OCI-M2 (cell line): ENCODE data around the gene KRTAP10-8.
"Not testable (repeated sequence)": the region's sequence is repeated elsewhere in the genome, so short reads cannot be mapped to it uniquely, and the experiment has no call there.

Experiments
- DNase-seq: peaks from one replicate; lab custom pipeline; 2025; ENCODE audit not compliant: unreplicated experiment; lab: John Stamatoyannopoulos, UW

The KRTAP10-8 gene

DNA sequence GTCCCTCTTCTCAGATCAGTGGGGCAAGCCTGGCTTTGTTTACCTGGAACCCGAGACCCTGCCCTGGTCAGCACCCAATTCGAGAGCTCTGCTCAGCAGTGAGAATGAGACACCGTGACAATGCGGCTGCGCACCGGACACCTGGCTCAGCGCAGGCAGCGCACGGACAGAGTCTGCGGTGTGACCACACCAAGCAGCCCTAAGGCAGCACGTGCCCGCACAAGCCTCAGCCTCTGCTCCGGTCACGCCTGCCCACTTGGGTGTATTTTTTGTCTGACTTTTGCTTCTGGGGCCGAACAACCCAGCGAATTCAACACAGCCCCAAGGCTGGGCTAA is 4.7 kb downstream of the KRTAP10-8 start:
- no peak for DNase-seq

DNA sequence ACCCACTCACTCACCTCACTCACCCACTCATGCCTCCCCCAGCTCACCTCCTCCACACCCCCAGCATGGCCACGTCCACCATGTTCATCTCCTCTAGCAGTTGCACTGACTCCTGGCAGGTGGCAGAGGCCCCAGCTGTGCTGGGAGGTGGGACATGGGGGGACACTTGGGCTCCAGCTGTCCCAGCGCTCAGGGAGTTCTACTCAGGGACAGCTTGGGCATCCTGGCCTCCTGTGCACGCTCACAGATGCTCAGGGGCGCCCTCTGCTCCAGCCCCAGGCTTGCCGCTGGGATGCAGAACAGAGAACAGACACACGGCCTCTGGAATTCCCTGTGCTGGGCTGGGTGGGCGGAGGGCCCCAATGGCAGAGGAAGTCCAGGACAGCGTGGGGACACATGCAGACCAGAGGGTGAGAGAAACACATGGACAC is 5.2 kb downstream of the KRTAP10-8 start:
- DNase-seq = no peak

DNA sequence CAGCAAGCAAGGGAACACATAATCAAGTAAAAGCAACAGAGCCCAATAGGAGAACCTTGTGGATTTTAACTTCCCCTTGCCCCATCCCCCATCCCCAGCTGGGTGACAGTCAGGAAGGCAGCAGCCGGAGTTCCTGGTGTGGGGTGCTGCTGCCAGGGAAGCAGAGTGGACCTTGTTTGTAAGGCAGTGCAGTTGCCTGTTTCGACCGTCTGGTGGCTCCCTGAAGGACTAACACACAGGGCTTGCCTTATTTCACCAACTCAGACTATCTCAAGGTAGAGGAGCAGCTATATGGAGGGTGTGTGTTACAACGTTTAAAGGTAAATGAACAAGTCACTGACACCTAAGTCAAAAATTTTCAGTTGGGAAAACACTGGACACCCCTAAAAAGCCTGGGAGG is 6.6 kb downstream of the KRTAP10-8 start:
- no peak for DNase-seq

DNA sequence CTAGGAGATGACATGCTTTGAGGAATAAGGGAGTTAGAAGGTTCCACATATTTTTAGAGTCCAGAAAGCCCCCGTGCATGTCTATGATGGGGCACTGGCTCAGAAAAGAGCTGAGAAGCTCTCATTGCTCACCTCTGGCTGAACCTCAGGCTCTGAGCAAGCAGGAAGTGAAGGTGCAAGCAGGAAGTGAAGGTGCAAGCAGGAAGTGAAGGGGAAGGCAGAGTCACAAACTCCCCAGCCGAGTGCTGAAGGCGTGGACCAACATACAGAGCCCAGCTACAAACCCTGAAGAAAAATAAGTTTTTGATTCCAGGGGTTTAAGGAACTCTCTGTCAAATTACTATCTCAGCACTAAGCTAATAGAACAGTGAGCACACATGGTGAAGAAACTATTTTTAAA is 7.0 kb downstream of the KRTAP10-8 start:
- no peak for DNase-seq

DNA sequence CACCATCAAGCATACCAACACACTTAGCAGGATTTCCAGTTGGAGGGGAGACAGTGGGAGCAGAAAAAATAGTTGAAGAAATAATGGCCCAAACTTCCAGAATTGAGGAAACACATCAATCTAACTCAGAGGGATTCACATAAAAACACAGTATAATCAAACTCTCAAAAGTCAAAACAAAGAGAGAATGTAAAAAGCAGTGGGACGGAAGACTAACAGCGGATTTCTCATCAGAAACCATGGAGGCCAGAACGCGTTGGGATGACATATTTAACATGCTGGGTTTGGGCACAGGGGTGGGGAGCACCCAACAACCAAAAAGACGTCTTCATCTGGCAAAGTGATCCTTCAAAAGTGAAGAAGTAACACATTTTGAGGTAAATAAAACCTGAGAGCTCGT is 8.0 kb downstream of the KRTAP10-8 start:
- no peak for DNase-seq

DNA sequence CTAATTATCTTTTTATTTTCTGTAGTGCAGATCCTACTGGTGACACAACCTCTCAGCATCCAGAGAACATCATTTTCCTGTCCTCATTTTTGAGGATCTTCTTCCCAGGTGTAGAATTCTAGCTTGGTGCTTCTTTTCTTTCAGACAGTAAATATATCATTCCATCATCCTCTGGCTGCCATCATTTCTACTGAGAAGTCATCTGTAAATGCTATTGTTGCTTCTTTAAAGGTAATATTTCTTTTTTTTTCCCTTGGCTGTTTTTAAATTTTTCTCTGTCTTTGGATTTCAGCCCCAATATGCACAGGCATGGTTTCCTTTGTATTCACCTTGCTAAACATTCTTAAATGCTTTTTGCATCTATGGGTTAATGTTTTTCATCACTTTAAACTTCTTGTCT is 11.7 kb downstream of the KRTAP10-8 start:
- DNase-seq = no peak

DNA sequence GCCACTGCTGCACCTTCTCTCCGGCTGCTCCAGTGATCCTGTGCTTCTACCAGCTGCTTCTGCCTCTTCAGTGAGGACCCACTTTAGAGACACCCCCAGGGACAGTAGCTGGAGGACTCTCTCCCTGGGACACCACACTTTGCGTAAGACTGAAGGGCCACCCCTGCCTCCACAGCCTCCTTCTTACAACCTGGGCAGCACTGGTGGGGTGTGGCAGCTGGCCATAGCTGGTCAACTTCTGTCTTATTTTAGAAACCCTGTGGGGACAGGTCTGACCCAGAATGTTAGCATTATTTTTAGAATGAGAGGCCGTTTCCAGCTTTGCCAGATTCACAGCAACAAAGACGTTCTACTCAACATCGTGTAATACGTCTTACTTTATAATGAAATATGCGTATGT is 13.9 kb downstream of the KRTAP10-8 start:
- DNase-seq = no peak

DNA sequence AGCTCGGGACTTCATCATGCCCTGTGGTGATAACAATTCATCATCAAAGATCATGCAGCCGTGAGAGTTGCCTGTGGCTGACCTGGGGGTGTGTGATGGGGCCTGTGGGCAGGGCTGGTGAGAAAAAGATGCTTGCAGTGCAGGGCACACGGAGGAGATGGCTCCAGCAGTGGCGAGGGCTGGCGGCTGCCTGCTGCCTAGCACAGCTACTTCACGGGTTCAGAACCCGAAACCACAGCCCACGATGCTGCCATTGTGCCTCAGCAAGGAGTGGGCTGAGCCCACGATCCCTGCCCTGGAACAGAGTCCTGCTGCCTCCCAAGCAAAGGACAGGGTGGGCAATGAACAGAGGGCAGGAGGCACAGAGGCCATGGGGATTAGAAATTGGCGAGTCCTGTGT is 14.4 kb downstream of the KRTAP10-8 start:
- DNase-seq = no peak

DNA sequence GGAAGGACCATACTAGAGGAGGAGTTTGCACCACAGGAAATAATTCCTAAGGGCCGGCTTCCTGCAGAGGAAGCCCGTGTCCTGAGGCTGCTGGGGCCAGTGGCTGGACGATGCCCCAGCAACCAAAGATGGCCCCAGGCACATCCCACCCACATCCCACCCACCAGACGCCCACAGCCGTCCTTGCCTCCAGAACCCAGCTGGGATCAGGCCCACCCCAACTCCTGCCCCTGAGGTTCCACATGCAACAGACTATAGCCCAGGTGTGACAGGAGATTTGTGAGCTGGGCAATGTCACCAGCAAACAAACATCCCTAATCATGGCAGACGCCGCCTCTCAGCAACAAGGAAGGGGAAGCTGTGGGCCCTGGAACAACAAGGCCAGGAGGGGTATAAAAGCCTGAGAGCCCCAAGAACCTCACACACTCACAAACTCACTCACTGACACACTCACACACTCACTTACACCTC is 14.8 kb downstream of the KRTAP10-8 start, which contains the start of gene KRTAP10-9:
Gene KRTAP10-9 (plus strand): TSS at position 421 of the 471 bp plus-strand sequence. CDS start 79 bp downstream, outside the sequence.
- no peak for DNase-seq

DNA sequence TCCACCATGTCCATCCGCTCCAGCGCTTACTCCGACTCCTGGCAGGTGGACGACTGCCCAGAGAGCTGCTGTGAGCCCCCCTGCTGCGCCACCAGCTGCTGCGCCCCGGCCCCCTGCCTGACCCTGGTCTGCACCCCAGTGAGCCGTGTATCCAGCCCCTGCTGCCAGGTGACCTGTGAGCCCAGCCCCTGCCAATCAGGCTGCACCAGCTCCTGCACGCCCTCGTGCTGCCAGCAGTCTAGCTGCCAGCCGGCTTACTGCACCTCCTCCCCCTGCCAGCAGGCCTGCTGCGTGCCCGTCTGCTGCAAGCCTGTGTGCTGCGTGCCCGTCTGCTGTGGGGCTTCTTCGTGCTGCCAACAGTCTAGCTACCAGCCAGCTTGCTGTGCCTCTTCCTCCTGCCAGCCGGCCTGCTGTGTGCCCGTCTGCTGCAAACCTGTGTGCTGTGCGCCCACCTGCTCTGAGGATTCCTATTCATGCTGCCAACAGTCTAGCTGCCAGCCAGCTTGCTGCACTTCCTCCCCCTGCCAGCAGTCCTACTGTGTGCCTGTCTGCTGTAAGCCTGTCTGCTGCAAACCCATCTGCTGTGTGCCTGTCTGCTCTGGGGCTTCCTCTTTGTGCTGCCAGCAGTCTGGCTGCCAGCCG is 15.4 kb downstream of the KRTAP10-8 start:
- not testable (repeated sequence) for DNase-seq

DNA sequence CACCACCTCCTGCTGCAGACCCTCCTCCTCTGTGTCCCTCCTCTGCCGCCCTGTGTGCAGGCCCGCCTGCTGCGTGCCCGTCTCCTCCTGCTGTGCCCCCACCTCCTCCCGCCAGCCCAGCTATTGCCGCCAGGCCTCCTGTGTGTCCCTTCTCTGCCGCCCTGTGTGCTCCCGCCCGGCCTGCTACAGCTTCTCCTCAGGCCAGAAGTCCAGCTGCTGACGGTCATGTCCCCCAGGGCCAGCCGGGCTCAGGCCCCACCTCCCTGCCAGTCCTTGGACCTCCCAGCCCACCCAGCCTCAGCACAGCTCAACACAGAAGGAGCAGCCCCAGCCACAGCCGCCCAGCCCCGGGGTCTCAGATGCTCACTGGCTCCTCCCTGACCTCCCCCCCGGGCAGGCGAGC is 16.0 kb downstream of the KRTAP10-8 start:
- DNase-seq = not testable (repeated sequence)

DNA sequence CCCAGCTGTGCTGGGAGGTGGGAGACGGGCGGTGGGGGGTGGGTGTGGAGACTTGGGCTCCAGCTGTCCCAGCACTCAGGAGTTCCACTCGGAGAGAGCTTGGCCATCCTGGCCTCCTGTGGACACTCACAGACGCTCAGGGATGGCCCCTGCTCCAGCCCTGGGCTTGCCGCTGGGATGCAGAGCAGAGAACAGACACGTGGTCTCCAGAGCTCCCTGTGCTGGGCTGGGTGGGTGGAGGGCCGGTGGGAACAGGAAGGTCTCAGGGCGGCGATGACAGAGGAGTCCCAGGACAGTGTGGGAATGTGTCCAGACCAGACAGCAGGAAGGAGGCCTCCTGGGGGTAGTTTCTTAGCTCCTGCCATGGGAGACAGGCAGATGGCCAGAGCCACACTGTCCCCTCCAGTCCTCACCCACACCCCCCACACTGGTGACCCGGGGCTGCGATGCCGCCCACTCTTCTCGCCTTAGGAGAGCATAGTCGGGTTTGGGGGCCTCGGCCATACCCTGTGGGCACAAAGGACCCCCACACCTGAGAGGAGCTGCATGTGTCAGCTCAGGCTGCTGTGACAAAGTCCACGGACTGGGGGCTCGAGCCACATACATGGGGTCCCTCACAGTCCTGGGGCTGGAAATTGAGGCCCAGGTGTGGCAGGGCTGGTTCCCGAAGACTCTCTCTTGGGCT is 17.0 kb downstream of the KRTAP10-8 start:
- no peak for DNase-seq

DNA sequence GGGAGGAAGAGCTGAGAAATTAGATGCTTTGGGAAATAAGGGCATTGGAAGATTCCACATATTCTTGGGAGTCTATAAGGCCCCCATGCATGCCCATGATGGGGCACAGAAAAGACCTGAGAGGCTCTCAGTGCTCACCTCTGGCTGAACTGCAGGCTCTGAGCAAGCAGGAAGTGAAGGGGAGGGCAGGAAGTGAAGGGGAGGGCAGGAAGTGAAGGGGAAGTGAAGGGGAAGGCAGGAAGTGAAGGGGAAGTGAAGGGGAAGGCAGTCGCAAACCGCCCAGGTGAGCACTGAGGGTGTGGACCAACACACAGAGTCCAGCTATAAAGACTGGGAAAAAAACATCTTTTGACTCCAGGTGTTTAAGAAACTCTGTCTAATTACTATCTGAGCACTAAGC is 18.6 kb downstream of the KRTAP10-8 start:
- DNase-seq = no peak

DNA sequence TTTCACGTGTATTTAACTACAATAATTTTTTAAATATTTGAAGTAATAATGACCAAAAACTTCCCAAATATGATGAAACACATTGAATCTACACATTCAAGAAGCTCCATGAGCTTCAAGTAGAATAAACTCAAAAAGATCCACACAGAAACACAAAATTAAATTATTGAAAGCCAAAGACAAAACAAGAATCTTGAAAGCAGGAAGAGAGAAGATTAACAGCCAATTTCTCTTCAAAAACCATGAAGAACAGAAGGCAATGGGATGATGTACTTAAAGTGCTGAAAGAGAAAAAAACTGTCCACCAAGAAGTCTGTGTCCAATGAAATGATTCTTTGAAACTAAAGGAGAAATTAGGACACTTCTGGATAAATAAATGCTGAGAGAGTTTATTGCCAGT is 20.2 kb downstream of the KRTAP10-8 start:
- no peak for DNase-seq

DNA sequence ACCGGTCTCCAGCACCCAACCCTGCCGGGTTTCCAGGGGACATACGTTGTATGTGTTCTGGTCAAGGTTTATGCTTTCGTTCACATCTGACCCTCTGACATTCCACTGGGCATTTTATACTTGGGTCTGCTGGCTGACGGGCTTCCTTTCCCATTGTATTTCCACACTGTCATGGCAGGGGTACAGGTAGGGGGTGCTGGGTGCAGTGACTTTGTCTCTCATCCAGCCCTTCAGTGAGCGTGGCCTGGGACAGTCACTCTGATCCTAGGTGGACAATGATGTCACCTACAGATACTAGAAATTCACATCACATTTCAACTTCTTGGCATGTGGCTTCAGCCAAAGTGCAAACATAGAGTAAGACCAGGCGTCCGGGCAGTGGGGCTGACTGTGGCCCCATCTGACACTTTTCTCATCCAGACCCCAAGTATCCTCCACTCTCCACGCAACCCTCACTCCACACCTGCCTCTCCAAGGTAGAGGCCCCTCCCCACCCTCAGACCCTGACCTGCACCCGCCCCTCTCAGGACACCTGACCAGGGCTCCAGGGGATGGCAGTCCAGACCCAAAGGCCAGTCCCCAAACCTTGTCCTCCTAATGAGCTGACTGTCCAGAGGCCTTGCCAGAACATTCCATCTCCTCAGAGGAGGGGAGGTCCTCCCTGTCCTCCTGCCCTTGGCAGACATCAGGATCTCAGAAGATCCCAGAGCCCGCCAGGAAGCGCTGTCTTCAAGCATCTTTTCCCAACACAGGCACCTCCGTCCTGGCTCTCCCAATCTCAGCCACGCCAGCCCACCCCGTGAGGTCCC is 24.5 kb downstream of the KRTAP10-8 start:
- DNase-seq = no peak

DNA sequence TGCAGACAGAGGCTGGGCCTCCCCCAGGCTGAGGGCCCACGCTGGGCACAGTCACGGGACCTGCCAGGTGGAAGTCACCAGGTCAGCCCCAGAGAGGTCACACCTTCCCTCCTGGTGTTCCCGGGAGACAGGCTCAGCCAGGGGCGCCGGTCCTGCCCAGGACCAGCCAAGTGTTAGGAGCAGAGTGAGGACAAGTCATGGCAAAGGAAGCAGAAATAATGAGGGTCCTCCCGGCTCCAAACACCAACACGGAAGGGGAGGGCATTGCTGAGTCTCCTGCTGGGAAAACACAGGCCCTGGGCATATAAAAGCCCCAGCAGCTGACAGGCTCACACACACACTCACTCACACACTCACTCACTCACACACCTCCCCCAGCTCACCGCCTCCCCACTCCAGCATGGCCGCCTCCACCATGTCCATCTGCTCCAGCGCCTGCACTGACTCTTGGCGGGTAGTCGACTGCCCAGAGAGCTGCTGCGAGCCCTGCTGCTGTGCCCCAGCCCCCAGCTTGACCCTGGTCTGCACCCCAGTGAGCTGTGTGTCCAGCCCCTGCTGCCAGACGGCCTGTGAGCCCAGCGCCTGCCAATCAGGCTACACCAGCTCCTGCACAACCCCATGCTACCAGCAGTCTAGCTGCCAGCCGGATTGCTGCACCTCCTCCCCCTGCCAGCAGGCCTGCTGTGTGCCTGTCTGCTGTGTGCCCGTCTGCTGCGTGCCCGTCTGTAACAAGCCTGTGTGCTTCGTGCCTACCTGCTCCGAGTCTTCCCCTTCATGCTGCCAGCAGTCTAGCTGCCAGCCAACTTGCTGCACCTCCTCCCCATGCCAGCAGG is 25.4 kb downstream of the KRTAP10-8 start, which contains the start of gene KRTAP10-10:
Gene KRTAP10-10 (plus strand): TSS at position 339 of the 833 bp plus-strand sequence. CDS start 62 bp downstream, at position 401.
- no peak for DNase-seq

DNA sequence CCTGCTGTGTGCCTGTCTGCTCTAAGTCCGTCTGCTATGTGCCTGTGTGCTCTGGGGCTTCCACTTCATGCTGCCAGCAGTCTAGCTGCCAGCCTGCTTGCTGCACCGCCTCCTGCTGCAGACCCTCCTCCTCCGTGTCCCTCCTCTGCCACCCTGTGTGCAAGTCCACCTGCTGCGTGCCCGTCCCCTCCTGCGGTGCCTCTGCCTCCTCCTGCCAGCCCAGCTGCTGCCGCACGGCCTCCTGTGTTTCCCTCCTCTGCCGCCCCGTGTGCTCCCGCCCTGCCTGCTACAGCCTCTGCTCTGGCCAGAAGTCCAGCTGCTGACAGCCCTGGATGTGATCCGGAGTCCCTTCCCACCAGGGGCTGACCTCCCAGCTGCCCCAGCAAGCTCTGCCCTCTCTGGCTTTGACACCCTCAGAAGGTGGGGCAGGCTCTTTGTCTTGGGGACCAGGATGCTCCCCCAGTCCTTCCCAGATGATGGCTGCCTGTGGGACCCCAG is 26.0 kb downstream of the KRTAP10-8 start:
- not testable (repeated sequence) for DNase-seq

DNA sequence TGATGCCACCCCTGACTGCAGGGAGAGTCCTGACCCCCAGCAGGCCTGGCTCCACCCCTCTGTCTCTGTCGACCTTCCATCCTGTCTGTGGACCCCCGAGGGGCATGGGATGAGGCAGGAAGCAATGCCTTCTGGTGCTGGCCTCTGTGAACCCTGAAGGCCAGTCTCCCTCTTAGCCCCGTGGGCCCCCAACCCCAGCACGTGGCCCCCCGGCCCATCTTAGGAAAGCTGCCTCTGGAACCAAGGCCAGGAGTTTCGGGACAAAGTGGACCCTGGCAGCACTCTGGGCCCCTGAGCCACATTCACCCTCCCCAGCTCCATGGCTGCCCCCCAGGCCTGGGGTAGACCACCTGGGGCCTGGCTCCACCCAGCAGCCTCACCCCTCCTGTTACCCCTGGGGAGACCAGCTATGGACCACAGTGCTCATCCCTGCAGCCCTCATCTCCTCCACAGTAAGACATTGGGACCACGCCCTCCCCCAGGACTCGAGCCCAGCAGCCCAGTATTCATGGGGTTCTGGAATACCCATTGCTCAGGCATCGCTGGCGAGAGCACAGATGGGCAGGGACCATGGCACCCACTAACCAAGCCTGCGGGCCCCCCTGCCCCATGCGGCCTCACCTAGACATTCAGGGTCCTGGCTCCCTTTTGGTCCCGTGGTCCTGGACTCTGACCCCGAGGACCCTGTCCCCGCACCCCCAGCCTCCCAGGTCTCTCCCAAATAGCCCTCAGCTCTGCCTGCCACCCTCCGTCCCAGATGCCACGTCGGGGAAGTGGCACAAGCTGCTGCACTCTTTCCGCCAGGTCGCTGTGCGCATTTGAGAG is 26.8 kb downstream of the KRTAP10-8 start:
- not testable (repeated sequence) for DNase-seq

DNA sequence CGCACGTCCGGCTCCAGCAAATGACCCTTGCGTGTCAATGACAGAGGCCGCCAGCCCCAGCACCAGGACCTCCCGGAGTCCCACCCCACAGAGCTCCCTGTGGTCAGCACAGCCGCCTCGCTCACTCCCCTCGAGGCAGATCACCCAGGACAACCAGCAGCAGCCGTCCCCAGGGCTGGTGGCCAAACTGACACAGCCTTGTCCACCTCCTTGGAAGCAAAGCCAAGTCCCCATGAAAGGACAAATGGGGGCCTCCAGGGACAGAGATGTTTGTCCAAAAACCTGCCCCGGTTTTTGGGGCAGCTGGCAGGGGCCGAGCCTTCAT is 27.4 kb downstream of the KRTAP10-8 start:
- DNase-seq = no peak

DNA sequence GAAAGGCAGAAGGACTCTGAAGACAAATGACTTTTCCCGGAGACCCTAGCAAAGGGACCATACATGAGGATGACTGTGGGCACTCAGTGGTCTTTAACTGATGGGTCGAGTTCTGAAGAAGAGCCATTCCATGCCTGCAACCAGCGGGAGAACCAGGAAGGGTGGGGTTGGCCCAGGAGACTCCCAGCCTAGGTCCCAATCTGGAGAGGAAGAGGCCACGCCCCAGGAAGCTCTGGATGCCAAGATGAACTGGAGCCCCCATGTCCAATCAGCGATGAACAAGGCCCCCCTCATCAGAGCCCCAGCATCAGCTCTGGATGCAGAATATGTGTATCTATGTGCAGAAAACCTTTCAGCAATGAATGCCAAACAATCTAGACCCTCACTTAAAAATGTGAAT is 28.9 kb downstream of the KRTAP10-8 start:
- no peak for DNase-seq
